GM19467 (cell line): ENCODE results near the gene ABHD12.
A peak's percentile ranks its signal among the peaks of the same experiment; 100 is the strongest.

Source experiments
- ATAC-seq: cut with Tn5 transposase; IDR thresholded peaks from one replicate; pipeline ENCODE4 v1.9.1; 2021; ENCODE audit warnings: mild to moderate bottlenecking, moderate library complexity; ENCODE audit not compliant: unreplicated experiment

ABHD12 gene

GRCh38 chr20:25293507-25293906 lies 97.1 kb downstream of the ABHD12 start:
- no peak for ATAC-seq

DNA sequence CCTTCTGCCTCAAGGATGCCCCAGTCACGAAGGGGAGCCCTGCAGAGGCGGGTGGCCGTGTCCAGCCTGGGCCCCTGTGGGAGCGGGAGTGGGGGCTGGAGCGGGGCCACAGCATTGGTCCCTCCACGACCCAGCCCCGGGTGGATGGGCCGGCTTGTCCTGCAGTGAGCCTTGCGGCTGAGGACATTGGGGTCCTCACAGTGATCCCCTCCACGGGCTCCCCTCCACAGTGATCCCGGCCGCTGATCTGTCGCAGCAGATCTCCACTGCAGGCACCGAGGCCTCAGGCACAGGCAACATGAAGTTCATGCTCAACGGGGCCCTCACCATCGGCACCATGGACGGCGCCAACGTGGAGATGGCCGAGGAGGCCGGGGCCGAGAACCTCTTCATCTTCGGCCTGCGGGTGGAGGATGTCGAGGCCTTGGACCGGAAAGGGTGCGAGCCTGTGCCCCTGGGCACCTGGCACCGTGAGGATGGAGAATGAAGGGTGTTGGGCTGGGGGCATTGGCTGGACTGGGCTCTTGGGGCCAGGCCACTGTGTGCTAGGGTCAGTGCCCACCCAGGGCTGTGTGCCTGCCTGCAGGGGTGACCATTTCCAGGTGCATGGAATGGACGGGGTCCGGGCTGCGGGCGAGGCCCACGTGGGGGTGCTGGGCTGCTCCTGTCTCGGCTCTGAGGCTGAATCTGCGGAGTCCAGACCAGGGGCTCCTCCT lies 98.3 kb downstream of the ABHD12 start:
- ATAC-seq, result no peak

GRCh38 chr20:25291432-25292133 lies 99.1 kb downstream of the ABHD12 start:
- ATAC-seq, result no peak

DNA sequence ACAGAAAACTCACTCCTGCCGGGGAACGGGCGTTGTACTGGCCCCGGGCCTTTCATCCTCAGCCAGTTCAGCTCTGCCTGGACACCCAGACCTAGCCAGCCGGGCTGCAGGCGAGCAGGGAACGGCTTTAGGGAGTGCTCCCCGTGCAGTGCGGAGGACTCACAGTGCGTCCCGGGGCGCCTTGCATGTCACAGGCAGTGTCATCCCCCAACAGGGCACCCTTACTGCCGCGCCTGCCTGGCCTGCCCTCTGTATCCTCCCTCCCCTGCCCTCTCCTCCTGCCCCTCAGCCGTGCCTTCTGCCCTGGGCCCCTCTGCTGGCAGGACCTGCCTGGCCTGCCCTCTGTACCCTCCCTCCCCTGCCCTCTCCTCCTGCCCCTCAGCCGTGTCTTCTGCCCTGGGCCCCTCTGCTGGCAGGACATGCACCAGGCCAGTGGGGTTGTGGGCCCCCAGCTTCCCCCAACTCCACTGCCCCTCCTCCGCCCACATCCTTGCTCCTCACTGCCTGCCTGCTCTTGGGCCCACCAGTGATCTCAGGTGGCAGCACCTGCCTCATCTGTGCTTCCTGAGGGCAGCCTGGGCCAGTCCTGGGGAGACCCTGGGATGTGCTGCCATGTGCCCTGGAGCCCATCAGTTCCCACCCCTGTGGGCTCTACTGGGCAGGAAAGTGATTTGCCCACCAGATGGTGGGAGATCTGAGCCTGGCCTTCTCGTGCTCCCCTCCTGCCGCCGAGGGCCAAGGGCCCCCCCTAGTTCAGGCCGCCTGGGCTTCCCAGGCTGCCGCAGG lies 99.8 kb downstream of the ABHD12 start:
- no peak for ATAC-seq

DNA sequence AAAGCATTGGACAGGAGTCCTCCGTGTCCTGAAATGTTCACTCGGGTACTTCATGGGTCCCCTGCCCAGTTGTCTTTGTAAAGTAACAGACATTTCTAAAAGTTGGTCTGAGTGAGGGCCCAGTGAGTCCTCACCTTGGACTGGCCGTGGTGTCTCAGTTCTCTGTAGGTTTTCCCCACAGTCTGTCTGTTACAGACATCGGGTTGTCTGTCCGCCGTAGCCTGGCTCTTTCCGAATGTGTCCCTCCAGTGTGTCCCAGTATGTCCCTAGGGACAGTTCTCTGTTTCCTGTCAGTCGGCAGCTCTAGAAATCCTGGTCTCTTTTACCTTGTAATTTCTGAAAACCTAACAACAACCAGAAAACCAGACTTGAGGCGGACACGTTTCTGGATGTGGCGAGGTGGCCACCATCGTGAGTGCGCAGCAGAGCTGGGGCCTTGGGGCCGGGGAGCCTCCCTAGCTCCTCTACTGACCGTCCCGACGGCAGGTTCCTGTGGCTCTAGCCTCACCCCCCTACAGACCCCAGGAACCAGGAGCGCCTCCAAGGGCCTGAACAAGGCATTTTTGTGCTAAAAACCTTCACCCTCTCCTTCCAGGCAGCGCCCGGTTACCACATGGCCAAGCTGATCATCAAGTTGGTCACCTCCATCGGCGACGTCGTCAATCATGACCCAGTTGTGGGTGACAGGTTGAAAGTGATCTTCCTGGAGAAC lies 100.6 kb downstream of the ABHD12 start:
- ATAC-seq, result no peak

- peak; percentile 87 for ATAC-seq
These were observed 102.1 kb downstream of the ABHD12 start for GRCh38 chr20:25288291-25289181.

DNA sequence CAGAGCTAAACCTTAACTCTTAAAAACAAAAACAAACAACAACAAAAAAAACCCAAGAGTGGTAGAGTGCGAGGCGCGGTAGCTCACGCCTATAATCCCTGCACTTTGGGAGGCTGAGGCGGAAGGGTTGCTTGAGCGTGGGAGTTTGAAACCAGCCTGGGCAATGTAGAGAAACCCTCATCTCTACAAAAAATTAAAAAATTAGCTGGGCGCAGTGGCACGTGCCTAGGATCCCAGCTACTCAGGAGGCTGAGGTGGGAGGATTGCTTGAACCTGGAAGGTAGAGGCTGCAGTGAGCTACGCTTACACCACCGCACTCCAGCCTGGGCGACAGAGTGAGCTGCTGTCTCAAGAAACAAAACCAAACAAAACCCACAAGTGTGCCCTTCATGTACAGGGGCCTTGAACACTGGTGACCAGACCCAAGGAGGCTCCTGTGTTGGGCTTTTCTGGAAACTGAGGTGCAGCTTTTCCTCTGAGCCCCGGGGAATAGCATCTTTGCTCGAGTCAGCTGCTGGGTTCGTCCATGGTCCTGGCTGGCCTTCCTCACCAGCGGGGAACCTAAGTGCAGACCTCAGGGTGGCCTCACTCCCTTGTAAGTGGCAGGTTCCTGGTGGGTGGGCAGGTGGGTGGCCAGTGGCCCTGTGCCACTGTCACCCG lies 102.9 kb downstream of the ABHD12 start:
- no peak for ATAC-seq

GRCh38 chr20:25286917-25287316 lies 103.7 kb downstream of the ABHD12 start:
- ATAC-seq, result no peak

DNA sequence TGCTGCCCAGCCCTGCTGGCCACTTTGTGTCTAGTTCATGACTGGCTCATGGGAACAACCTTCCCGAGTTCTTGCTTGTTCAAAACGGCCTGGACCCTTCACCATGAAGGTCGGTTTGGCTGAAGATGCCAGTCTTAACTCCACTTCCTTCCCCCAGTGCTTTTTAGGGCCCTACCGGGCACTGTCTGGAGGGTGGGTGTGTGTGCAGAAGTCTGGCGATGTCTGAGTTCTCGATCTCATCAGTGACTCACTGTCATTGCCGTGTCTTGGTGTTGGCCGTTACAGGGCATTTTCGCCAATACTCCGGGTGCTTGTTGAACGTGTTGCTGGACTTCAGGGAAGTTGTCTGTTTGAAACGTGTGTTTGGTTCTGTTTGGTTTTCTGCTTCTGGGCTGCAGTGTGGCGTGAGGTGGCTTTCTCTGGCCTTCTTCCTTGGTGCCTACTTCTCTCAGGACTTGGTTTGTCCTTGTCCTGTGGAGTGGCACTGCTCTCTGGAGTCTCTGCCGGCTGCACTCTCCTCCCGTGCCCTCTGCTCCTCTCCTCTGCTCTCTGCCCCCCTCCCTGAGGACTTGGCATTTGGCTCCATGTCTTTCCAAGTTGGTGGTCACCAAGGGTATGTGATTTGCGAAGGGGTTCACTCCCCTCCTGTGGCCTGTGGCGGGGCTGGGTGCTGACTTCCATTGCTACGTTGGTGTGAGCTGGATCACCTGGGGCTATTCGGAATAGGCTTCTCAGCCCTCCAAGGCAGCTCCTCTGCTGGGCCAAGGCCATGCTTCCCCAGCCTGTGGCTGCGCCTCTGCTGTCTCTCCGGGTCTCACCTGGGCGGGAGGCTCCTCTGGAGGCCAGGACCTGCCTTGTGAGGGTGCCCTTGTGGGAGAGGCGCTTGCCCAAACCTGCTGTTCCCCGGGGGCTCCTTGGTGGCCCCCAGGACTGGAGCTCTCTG lies 104.5 kb downstream of the ABHD12 start:
- no peak for ATAC-seq

DNA sequence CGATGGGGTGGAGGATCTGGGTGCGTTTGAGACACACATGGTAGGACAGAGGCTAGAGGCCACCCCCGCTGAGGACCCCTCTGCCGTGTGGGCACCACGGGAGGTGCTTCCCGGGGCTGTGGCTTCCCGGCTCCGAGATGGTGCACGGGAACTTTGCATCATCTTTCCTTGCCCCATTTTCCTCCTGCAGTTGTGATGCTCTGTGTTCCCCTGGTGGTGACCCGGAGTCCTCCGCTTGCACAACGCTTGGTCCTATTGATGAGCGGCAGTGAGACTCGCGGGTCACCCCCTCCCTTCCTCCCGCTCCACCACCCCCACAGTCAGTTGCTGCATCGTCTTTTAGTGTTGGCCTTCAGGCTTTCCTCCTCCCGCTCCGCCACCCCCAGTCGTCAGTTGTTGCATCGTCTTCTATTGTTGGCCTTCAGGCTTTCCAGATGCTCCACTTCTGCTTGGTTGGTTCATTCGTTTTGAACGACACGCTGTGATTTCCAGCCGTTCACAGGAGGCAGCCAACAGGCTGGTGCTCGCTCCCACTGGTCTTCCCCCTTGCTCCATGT lies 105.5 kb downstream of the ABHD12 start:
- ATAC-seq, result no peak

GRCh38 chr20:25284131-25284601 lies 106.5 kb downstream of the ABHD12 start:
- ATAC-seq, result no peak

GRCh38 chr20:25283221-25283951 lies 107.2 kb downstream of the ABHD12 start:
- no peak for ATAC-seq

DNA sequence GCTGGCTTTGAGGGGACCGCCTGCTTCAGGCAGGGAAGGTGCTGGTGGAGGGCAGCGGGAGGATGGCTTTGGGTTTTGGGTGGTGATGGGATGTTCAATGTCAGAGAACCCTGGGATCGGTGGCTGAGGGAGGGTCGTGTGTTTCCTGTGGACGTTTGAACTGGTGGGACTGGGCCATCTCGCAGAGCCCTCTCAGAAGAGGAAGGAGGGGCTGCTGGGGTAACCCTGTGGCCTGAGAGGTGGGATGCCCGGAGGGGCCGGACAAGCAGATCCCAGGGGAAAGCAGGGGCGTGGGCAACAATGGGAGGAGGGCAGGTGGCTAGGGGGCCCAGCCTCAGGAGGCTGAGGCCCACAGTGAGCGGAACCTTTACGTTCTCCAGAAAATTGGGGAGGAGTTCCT lies 107.8 kb downstream of the ABHD12 start:
- ATAC-seq, result no peak

GRCh38 chr20:25282034-25282781 lies 108.4 kb downstream of the ABHD12 start:
- no peak for ATAC-seq

DNA sequence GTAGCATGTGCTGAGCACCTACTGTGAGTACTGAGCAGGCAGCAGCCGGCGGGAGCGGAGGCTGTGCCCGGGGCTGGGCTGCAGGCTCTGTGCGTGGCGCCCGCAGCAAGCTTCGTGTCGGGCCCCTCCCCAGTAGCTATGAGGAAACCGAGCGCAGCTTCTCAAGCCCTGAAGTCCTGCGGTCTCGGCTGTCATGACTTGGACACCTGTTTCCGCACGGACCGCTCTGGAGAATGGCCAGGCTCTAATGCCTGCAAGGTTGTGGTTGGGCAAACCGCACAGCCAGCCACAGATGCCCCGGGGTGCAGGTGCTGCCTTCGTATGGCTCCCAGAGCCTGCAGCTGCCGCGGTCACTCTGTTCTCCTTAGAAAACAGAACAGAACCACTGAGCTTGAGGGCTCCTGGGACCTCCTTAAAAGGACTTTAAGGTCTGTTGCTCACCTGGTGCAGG lies 109.1 kb downstream of the ABHD12 start:
- ATAC-seq, result peak; percentile 46
